H1 (cell line): ENCODE results near the gene PPP2R1A. TPM values are rescaled to one million over a fixed set of nuclear protein-coding genes. Genes with fewer than 3 reads are reported as not detected.

Experiments used
- CTCF ChIA-PET: fragments of 300-600 bp; sonication (Branson Sonifier 250); formaldehyde crosslinking; loops from one replicate; lab custom pipeline; 2021; ENCODE audit not compliant: partially characterized antibody; lab: Charles Lee
- POLR2A ChIA-PET: fragments of 300-600 bp; sonication (Branson Sonifier 250); formaldehyde crosslinking; loops from one replicate; lab custom pipeline; 2021; ENCODE audit warnings: inconsistent platforms; ENCODE audit not compliant: partially characterized antibody; lab: Charles Lee
- DNase-seq, 2 experiments: peaks; one replicate each; pipeline versions ENCODE4 v3.0.0 to v3.0.0-alpha.2; 2010 to 2022; ENCODE audit warnings: low spot score in 2 of 2, low read depth in 1 of 2, mixed read lengths in 1 of 2
- FAIRE-seq: peaks from 2 replicates; lab custom pipeline; 2011; peaks lifted over from hg19 to GRCh38; lab: Jason Lieb, UNC
- H2AFZ ChIP-seq: 2 replicates; pipeline ENCODE4 v1.8.1; 2012; ENCODE audit warnings: low read length, inconsistent platforms
- H2AK5ac ChIP-seq: 2 replicates; pipeline ENCODE4 v1.6.1; 2013; ENCODE audit warnings: low read depth, low read length
- H2BK120ac ChIP-seq: replicated peaks from 2 replicates; pipeline ENCODE3; 2013; ENCODE audit warnings: low read depth, low read length, inconsistent platforms
- H2BK12ac ChIP-seq: 2 replicates; pipeline ENCODE4 v1.6.1; 2013; ENCODE audit warnings: low read depth, low read length
- H2BK15ac ChIP-seq: 2 replicates; pipeline ENCODE4 v1.6.1; 2013; ENCODE audit warnings: low read length
- H2BK20ac ChIP-seq: 2 replicates; pipeline ENCODE4 v1.6.1; 2013; ENCODE audit warnings: low read length
- H2BK5ac ChIP-seq: 2 replicates; pipeline ENCODE4 v1.6.1; 2013; ENCODE audit warnings: low read depth, low read length
- H3K14ac ChIP-seq: 2 replicates; pipeline ENCODE4 v1.6.1; 2013; ENCODE audit warnings: inconsistent platforms; ENCODE audit not compliant: insufficient read length
- H3K18ac ChIP-seq: 2 replicates; pipeline ENCODE4 v1.6.1; 2013; ENCODE audit warnings: low read length; ENCODE audit errors: extremely low read depth
- H3K23ac ChIP-seq: 2 replicates; pipeline ENCODE4 v1.6.1; 2013; ENCODE audit warnings: inconsistent platforms; ENCODE audit not compliant: insufficient read length
- H3K23me2 ChIP-seq: 2 replicates; pipeline ENCODE4 v1.6.1; 2013; ENCODE audit warnings: low read depth, low read length
- H3K27ac ChIP-seq: 2 replicates; pipeline ENCODE4 v1.6.1; 2011; ENCODE audit warnings: low read depth, low read length, inconsistent platforms
- H3K27me3 ChIP-seq, 4 experiments: replicated peaks in 1 of 4; 1 replicate in 1 of 4; 2 replicates in 3 of 4; pipeline versions ENCODE4 v1.6.1 to v1.8.1; 2011 to 2013; ENCODE audit warnings: low read length in 3 of 4, mild to moderate bottlenecking in 3 of 4, inconsistent platforms in 2 of 4, mixed read lengths in 2 of 4, moderate library complexity in 1 of 4; ENCODE audit not compliant: control insufficient read depth in 3 of 4, insufficient read depth in 3 of 4; ENCODE audit errors: extremely low read depth in 1 of 4
- H3K36me3 ChIP-seq, 4 experiments: 2 replicates each; pipeline versions ENCODE4 v1.6.1 to v1.8.1; 2011 to 2013; ENCODE audit warnings: mild to moderate bottlenecking in 4 of 4, low read length in 3 of 4, moderate library complexity in 2 of 4, control low read depth in 1 of 4, inconsistent platforms in 1 of 4; ENCODE audit not compliant: insufficient read depth in 4 of 4, control insufficient read depth in 2 of 4
- H3K4ac ChIP-seq: replicated peaks from 2 replicates; pipeline ENCODE3; 2013; ENCODE audit warnings: low read length, low read depth, mixed read lengths, inconsistent platforms; ENCODE audit not compliant: insufficient read length
- H3K4me1 ChIP-seq, 4 experiments: replicated peaks in 1 of 4; 1 replicate in 1 of 4; 2 replicates in 3 of 4; pipeline versions ENCODE4 v1.6.1 to v1.8.1; 2011 to 2013; ENCODE audit warnings: low read length in 3 of 4, inconsistent platforms in 2 of 4, mixed read lengths in 1 of 4; ENCODE audit not compliant: insufficient read depth in 4 of 4, control insufficient read depth in 3 of 4
- H3K4me2 ChIP-seq, 2 experiments: 2 replicates each; pipeline versions ENCODE4 v1.6.1 to v1.8.1; 2011 to 2013; ENCODE audit warnings: low read depth in 2 of 2, low read length in 2 of 2, control low read depth in 1 of 2, inconsistent platforms in 1 of 2, mild to moderate bottlenecking in 1 of 2; ENCODE audit not compliant: insufficient read depth in 1 of 2
- H3K4me3 ChIP-seq, 4 experiments: fragments of 200-600, 300-600 bp in 1 of 4; sonication (generic), shearing (Covaris generic), sonication (Bioruptor Twin) in 1 of 4; 2 replicates each; pipeline versions ENCODE4 v1.5.1 to v1.8.1; 2011 to 2016; ENCODE audit warnings: low read length in 4 of 4, low read depth in 3 of 4, control low read depth in 2 of 4, inconsistent platforms in 2 of 4, mild to moderate bottlenecking in 2 of 4, mixed read lengths in 1 of 4, moderate library complexity in 1 of 4; ENCODE audit not compliant: insufficient read depth in 2 of 4; ENCODE audit errors: extremely low read depth in 1 of 4
- H3K56ac ChIP-seq: replicated peaks from 2 replicates; pipeline ENCODE3; 2013; ENCODE audit warnings: low read depth, mild to moderate bottlenecking, mixed read lengths, low read length, inconsistent platforms; ENCODE audit not compliant: insufficient read length
- H3K79me1 ChIP-seq: 2 replicates; pipeline ENCODE4 v1.6.1; 2013; ENCODE audit warnings: low read depth, low read length, control low read depth
- H3K79me2 ChIP-seq, 2 experiments: 2 replicates each; pipeline versions ENCODE4 v1.6.1 to v1.8.1; 2012 to 2013; ENCODE audit warnings: low read length in 2 of 2, mild to moderate bottlenecking in 2 of 2, inconsistent platforms in 1 of 2; ENCODE audit not compliant: insufficient read depth in 2 of 2, control insufficient read depth in 1 of 2
- H3K9ac ChIP-seq, 4 experiments: replicated peaks in 1 of 4; 1 replicate in 1 of 4; 2 replicates in 3 of 4; pipeline versions ENCODE4 v1.6.1 to v1.8.1; 2011 to 2013; ENCODE audit warnings: low read depth in 3 of 4, low read length in 3 of 4, control low read depth in 2 of 4, mild to moderate bottlenecking in 2 of 4, moderate library complexity in 2 of 4, inconsistent platforms in 1 of 4; ENCODE audit errors: extremely low read depth in 1 of 4
- H3K9me3 ChIP-seq, 2 experiments: 2 replicates each; pipeline versions ENCODE4 v1.6.1 to v1.8.1; 2012 to 2013; ENCODE audit warnings: mild to moderate bottlenecking in 2 of 2, moderate library complexity in 2 of 2, control low read depth in 1 of 2, inconsistent platforms in 1 of 2, low read depth in 1 of 2, low read length in 1 of 2, mixed read lengths in 1 of 2; ENCODE audit not compliant: insufficient read depth in 2 of 2
- H4K20me1 ChIP-seq, 2 experiments: replicated peaks in 1 of 2; 2 replicates each; pipeline versions ENCODE3 to v1.8.1; 2011 to 2013; ENCODE audit warnings: inconsistent platforms in 2 of 2, low read length in 2 of 2, mild to moderate bottlenecking in 1 of 2; ENCODE audit not compliant: insufficient read depth in 2 of 2, control insufficient read depth in 1 of 2
- H4K5ac ChIP-seq: 2 replicates; pipeline ENCODE4 v1.6.1; 2013; ENCODE audit warnings: low read length, low read depth, mixed read lengths, inconsistent platforms; ENCODE audit not compliant: insufficient read length
- H4K8ac ChIP-seq: 2 replicates; pipeline ENCODE4 v1.8.0; 2013; ENCODE audit warnings: mild to moderate bottlenecking, moderate library complexity, low read length, inconsistent platforms; ENCODE audit not compliant: insufficient read depth; ENCODE audit errors: extremely low read depth
- H4K91ac ChIP-seq: replicated peaks from 2 replicates; pipeline ENCODE3; 2013; ENCODE audit warnings: low read length, mixed read lengths, inconsistent platforms; ENCODE audit not compliant: insufficient read length
- CBX5 ChIP-seq: fragments of 300-800, 300-1000 bp; sonication (generic); IDR thresholded peaks from 2 replicates; pipeline ENCODE4 v1.7.1; 2016; ENCODE audit warnings: antibody characterized with exemption, low read length, low read depth
- EP300 ChIP-seq, 2 experiments: IDR thresholded peaks; 1 replicate in 1 of 2; 2 replicates in 1 of 2; pipeline ENCODE4 v1.6.1; 2011 to 2012; ENCODE audit warnings: low read depth in 2 of 2, low read length in 2 of 2, mild to moderate bottlenecking in 2 of 2, borderline replicate concordance in 1 of 2, inconsistent platforms in 1 of 2, moderate library complexity in 1 of 2
- EZH2 ChIP-seq: fragments of 200-600 bp; sonication (generic); IDR thresholded peaks from 2 replicates; pipeline ENCODE4 v1.7.1; 2012; ENCODE audit warnings: low read depth, mild to moderate bottlenecking, moderate library complexity, low read length, inconsistent platforms; ENCODE audit not compliant: severe bottlenecking
- KDM1A ChIP-seq: fragments of 200-600, 300-600 bp; sonication (generic); IDR thresholded peaks from 2 replicates; pipeline ENCODE4 v1.7.1; 2016; ENCODE audit warnings: mild to moderate bottlenecking, low read length, borderline replicate concordance
- KDM4A ChIP-seq: IDR thresholded peaks from one replicate; pipeline ENCODE4 v1.7.1; 2012; ENCODE audit warnings: low read depth, mild to moderate bottlenecking, moderate library complexity, low read length, inconsistent platforms; ENCODE audit not compliant: severe bottlenecking
- MAFK ChIP-seq: IDR thresholded peaks from 2 replicates; pipeline ENCODE4 v1.6.1; 2012; ENCODE audit warnings: low read depth, mild to moderate bottlenecking, improper control_type of control experiment, low read length
- NANOG ChIP-seq: IDR thresholded peaks from 2 replicates; pipeline ENCODE4 v1.6.1; 2011; ENCODE audit warnings: low read length, low read depth, mild to moderate bottlenecking, inconsistent platforms; ENCODE audit not compliant: insufficient read depth, poor library complexity, severe bottlenecking
- SAP30 ChIP-seq: fragments of 300-600 bp; sonication (generic); IDR thresholded peaks from 2 replicates; pipeline ENCODE4 v1.7.1; 2012; ENCODE audit warnings: low read length, moderate library complexity, mild to moderate bottlenecking, inconsistent platforms; ENCODE audit not compliant: insufficient read depth, insufficient replicate concordance
- WGBS, 2 experiments: shearing (Covaris generic) in 1 of 2; methylation state at CpG; one replicate each; pipeline versions ENCODE4 v1.1.6 to v1.1.7; 2013 to 2015; ENCODE audit warnings: low lambda C conversion rate in 2 of 2, mixed read lengths in 2 of 2, inconsistent platforms in 1 of 2, low coverage in 1 of 2, missing lambda C conversion rate in 1 of 2; ENCODE audit not compliant: insufficient replicate concordance in 2 of 2, insufficient coverage in 1 of 2, insufficient read length in 1 of 2; ENCODE audit errors: extremely low coverage in 1 of 2, missing lambda C conversion rate in 1 of 2; 5-methylcytosine and 5-hydroxymethylcytosine counted together
- polyA plus RNA-seq, 7 experiments: library from polyadenylated mRNA; depleted of rRNA in 3 of 7; stranded (reverse) in 5 of 7; unstranded in 2 of 7; fragments of >200 nt in 5 of 7; fragments of 200-250 nt in 2 of 7; gene quantifications; 1 replicate in 5 of 7; 2 replicates in 1 of 7; 4 replicates in 1 of 7; pipeline versions ENCODE4 v1.2.1 to v1.2.3, GENCODE V29; 2011 to 2013; ENCODE audit warnings: missing spikeins in 2 of 7, mixed read lengths in 2 of 7
- total RNA-seq: library from RNA; stranded (reverse); fragmentation: NEBNext Ultra II Directional; extraction: Animal tissue kit (Norgen Biotek cat#: 25700); gene quantifications from 2 replicates; pipeline ENCODE4 v1.2.1, GENCODE V29; 2021

PPP2R1A gene
- total and polyA plus RNA-seq, 2 of the 8 experiments (the other 6 are each of a cell fraction or from before 2014, with no cell fraction given) = 380 to 382 TPM

DNA sequence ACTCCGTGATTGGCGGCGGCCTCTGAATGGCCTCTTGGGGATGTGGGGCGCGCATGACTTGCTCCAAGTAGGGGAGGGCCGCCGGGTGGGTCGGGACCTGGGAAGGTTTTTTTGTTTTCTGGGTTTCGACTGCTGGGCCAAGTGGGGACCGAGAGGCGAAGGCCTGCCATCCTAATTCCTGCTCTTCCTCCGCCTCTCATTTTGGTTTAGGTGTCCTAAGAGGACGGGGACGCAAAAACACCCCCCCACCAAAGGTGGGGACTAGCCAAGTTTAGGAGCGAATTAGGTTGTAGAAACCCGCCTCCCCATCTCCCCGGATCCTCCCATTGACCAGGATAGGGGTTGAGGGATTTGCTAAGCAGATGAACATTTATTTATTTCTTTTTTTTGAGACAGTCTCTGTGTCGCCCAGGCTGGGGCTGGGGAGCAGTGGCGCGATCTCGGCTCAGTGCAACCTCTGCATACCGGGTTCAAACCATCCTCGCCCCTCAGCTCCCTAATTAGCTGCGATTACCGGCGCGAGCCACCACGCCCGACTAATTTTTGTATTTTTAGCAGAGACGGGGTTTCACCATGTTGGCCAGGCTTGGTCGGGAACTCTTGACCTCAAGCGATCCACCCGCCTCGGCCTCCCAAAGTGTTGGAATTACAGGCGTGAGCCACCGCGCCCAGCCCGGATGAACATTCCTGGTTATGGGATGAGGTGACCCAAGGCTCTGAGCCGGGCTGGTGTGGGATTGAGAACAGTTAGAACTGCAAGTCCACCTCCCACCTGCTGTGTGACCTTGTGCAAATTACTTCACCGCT lies 838 bp downstream of the PPP2R1A start:
- no peak for FAIRE-seq
- Histone ChIP-seq H2BK12ac (no peak overlapping the region; the same call in 1 of the 2 replicates), H3K23ac (no peak overlapping the region), H3K79me2 (peaks cover 27 to 54% of the 10 kb centered on the region in 2 experiments), H2BK5ac (peak overlapping the region; percentile 98), H3K4ac (peak overlapping the region; percentile 93), H4K20me1 (peaks cover 8 to 11% of the 10 kb centered on the region in 2 experiments), H3K9ac (peak overlapping the region; percentile 83 to 98 (median 94)), H2BK20ac (no peak overlapping the region), H4K91ac (peak overlapping the region; percentile 48), H3K56ac (peak overlapping the region; percentile 92), H4K8ac (peak overlapping the region; percentile 99), H3K14ac (peak overlapping the region; percentile 67), H3K79me1 (peaks cover 14% of the 10 kb centered on the region), H3K23me2 (peaks cover 15% of the 10 kb centered on the region), H3K4me3 (peak overlapping the region; percentile 71 to 95 (median 88)), H2AFZ (no peak overlapping the region), H3K27me3 (no peaks in the 10 kb centered on the region), H3K9me3 (no peaks in the 10 kb centered on the region), H3K36me3 (peaks cover 3 to 17% (median 9%) of the 10 kb centered on the region in 4 experiments; a peak in 7 of 8 replicates), H2BK15ac (no peak overlapping the region), H3K4me2 (peak overlapping the region; percentile 85 to 95), H3K27ac (peak overlapping the region; percentile 98), H2BK120ac (no peak overlapping the region), H4K5ac (peak overlapping the region; percentile 69), H3K4me1 (peaks cover 3 to 8% (median 5%) of the 10 kb centered on the region in 4 experiments), H3K18ac (peak overlapping the region; percentile 83), H2AK5ac (no peak overlapping the region; the same call in 1 of the 2 replicates)
- peak in 1 of 2 experiments; percentile 45 for DNase-seq
- ChIA-PET POLR2A (interaction anchor here (1.0 to 1.7 kb wide), 4 partner anchors 9 to 53 kb away, joined by 3 to 5 read pairs (median 4); no protein-coding TSS in a partner anchor), CTCF (interaction anchor here (2.8 kb wide), 1 partner anchor 14 kb away, joined by 16 read pairs; no protein-coding TSS in a partner anchor)
- no peak for TF ChIP-seq MAFK
- TF ChIP-seq EZH2 = no peak
- no peak for TF ChIP-seq CBX5
- no peak for TF ChIP-seq NANOG
- TF ChIP-seq KDM4A = peak; percentile 17
- no peak for TF ChIP-seq EP300 (IDR thresholded peaks at IDR 0.05; ENCODE audit: borderline replicate concordance in 1 of 2, low read depth in 2 of 2, low read length in 2 of 2)
- peak; percentile 49 for TF ChIP-seq SAP30
- no peak for TF ChIP-seq KDM1A
- 8% methylated on average over 37 of the region's 40 CpGs; no CpG with 5 or more reads in 1 of the 2 experiments for WGBS, 2 experiments
